Ovary (tissue), 3 donors: Measurements from ENCODE around the gene RASL12.
"Not testable (repeated sequence)": the region's sequence is repeated elsewhere in the genome, so short reads cannot be mapped to it uniquely, and the experiment has no call there.

Source experiments
- EP300 ChIP-seq: sonication (generic); formaldehyde crosslinking; IDR thresholded peaks from one replicate; pipeline ENCODE4 v1.6.1; 2017; ENCODE audit warnings: antibody characterized with exemption
- POLR2A ChIP-seq: fragments of 450-650 bp; IDR thresholded peaks from one replicate; pipeline ENCODE4 v1.6.1; 2017; ENCODE audit warnings: antibody characterized with exemption, mild to moderate bottlenecking, moderate library complexity
- TF ChIP-seq, protein P1 (sequence below), 3 donors: fragments of 450-650 bp in 2 of 3; fragments of 200-600 bp in 1 of 3; IDR thresholded peaks; one replicate each; pipeline versions ENCODE4 v1.5.1 to v1.8.0; 2016 to 2022; ENCODE audit warnings: antibody characterized with exemption in 3 of 3, mild to moderate bottlenecking in 1 of 3
- donor health status: DM: no; HTN: no; CAD: no.

DNA sequence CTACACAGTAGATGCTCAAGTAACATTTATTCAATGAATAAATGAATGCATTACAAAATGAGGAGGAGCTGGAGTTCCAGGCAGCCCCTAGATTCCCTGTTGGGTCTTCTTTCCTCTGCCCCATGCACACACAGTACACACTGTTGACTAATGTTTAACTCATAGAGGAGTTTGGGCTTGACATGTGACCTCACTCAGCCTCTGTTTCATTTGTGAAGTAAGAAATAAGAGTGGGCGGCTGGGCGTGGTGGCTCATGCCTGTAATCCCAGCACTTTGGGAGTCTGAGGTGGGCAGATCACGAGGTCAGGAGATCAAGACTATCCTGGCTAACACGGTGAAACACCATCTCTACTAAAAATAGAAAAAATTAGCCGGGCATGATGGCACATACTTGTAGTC lies 23.6 kb downstream of the RASL12 start:
- TF ChIP-seq, protein P1, sequence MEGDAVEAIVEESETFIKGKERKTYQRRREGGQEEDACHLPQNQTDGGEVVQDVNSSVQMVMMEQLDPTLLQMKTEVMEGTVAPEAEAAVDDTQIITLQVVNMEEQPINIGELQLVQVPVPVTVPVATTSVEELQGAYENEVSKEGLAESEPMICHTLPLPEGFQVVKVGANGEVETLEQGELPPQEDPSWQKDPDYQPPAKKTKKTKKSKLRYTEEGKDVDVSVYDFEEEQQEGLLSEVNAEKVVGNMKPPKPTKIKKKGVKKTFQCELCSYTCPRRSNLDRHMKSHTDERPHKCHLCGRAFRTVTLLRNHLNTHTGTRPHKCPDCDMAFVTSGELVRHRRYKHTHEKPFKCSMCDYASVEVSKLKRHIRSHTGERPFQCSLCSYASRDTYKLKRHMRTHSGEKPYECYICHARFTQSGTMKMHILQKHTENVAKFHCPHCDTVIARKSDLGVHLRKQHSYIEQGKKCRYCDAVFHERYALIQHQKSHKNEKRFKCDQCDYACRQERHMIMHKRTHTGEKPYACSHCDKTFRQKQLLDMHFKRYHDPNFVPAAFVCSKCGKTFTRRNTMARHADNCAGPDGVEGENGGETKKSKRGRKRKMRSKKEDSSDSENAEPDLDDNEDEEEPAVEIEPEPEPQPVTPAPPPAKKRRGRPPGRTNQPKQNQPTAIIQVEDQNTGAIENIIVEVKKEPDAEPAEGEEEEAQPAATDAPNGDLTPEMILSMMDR (IDR thresholded peaks at IDR 0.05): not testable (repeated sequence)
- TF ChIP-seq POLR2A, EP300: not testable (repeated sequence)
